HG03280 (cell line): ENCODE results near the gene C1orf210.

Experiments used
- ATAC-seq: cut with Tn5 transposase; IDR thresholded peaks from one replicate; pipeline ENCODE4 v1.9.1; 2021; ENCODE audit warnings: mild to moderate bottlenecking, moderate library complexity; ENCODE audit not compliant: unreplicated experiment

The C1orf210 gene

GRCh38 chr1:43285269-43285990 is at the start of gene C1orf210:
Gene C1orf210 (minus strand): TSS chr1:43285581. CDS start chr1:43283270, 2,311 bp downstream.
- no peak for ATAC-seq

DNA sequence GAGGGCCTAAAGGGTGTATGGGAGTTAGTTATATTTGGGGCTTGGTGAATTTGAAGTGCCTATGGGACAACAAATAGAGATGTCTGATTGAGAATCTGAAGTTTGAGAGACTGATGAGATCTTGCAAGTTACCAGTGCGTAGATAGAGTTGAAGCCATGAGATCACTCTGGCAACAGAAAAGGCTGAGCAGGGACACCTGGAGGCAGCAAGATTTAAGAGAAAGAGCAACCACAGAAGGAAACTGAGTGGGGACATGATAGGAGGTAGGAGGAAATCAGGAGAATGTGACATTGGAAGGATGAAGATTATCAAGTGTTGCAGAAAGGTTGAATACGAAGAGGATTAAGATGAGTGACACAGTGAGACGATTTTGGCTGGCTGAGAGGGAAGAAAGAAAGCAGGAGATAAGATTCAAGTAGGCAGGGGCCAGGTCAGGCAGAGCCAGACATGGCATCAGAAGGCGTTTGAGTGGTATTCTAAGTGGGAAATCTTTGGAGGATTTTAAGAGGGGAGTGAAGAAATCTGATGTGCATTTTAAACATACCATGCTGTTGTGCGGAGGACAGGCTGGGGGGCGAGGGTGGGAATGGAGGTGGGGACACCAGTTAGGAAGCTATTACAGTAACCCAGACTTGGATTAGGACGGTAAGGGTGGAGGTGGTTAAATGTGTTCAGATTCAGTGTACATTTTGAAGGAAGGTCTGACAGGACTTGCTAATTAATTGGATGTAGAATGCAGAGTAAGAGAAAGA is 49.2 kb upstream of the C1orf210 start:
- ATAC-seq, result no peak

DNA sequence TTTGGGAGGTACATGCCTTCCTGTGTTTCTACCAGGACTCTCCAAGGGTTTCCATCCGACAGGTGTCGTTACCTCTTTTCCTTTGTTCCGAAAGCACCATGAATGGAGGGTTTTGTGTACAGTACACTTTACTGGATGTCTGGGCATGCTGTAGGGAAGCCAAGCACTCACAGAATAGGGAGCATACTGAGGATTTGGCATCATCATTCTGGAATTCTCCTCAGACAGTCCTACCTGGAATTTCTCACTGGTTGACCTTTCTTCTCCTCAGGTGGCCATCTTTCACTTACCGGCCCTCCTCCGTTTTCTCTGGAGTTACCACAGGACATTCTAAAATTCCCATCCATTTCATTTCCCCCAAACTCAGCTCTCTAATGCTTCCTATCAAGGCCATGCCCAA is 46.3 kb upstream of the C1orf210 start:
- ATAC-seq, result no peak

- ATAC-seq, result no peak
These were observed 44.8 kb upstream of the C1orf210 start for GRCh38 chr1:43329995-43330751.

- no peak for ATAC-seq
These were observed 42.3 kb upstream of the C1orf210 start for GRCh38 chr1:43327549-43328292.

GRCh38 chr1:43325381-43325780 is 40.0 kb upstream of the C1orf210 start:
- ATAC-seq, result no peak

- ATAC-seq, result no peak
These were observed 39.4 kb upstream of the C1orf210 start for GRCh38 chr1:43324810-43325209.

GRCh38 chr1:43322506-43322905 is 37.1 kb upstream of the C1orf210 start:
- no peak for ATAC-seq

DNA sequence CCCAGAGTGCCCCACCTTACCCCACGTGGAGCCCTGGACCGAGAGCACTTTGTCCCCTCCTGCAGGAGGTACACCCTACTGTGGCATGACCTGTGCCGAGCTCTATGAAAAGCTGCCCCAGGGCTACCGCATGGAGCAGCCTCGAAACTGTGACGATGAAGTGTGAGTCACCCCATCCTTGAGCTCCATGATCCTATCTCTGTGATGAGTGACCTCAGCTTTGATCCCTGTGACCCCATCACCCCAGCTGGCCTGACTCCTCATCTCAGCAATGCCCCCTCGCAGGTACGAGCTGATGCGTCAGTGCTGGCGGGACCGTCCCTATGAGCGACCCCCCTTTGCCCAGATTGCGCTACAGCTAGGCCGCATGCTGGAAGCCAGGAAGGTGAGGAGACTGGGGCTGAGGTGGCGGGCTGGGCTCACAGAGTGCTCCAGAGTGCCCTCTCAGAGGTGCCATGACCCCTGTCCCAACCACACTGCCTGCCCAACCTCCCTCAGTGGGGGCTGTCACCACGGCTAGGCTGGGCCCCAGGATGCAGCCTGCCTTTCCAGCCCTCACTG is 36.0 kb upstream of the C1orf210 start:
- no peak for ATAC-seq

DNA sequence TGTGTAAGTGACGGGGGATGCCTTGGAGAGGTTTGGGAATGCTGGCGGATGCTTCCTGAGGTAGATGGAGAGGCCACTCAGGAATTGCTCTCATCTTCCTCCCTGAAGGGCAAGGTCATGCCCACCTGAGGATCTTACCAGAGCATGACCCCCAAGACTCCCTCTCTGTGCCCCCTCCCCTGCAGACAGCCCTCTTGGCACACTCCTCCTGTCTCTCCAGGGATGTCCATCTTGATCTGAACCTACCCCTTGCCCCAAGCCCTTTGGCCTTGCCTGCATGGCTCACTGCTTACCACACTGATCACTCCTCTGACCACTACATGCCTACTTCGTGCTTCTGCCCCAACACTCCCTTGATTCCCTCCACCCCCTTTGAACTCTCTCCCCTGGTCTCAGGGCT is 34.4 kb upstream of the C1orf210 start:
- ATAC-seq, result no peak

DNA sequence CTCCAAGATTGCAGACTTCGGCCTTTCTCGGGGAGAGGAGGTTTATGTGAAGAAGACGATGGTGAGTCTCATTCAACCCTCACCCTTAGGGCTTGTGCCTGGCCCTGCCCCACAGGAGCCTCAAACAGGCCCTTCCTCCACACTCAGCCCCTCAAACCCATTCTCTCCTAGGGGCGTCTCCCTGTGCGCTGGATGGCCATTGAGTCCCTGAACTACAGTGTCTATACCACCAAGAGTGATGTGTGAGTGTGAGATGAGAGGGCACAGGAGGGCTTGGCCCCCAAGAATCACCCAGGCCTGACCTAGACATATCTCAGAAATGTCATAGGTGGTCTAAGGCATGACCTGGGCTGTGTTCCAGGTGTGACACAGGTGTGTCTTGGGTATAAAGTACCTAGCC is 33.9 kb upstream of the C1orf210 start:
- ATAC-seq, result no peak

GRCh38 chr1:43318831-43319230 is 33.5 kb upstream of the C1orf210 start:
- no peak for ATAC-seq

- ATAC-seq, result no peak
These were observed 32.6 kb upstream of the C1orf210 start for GRCh38 chr1:43317817-43318471.

- ATAC-seq, result no peak
These were observed 31.5 kb upstream of the C1orf210 start for GRCh38 chr1:43316738-43317520.

DNA sequence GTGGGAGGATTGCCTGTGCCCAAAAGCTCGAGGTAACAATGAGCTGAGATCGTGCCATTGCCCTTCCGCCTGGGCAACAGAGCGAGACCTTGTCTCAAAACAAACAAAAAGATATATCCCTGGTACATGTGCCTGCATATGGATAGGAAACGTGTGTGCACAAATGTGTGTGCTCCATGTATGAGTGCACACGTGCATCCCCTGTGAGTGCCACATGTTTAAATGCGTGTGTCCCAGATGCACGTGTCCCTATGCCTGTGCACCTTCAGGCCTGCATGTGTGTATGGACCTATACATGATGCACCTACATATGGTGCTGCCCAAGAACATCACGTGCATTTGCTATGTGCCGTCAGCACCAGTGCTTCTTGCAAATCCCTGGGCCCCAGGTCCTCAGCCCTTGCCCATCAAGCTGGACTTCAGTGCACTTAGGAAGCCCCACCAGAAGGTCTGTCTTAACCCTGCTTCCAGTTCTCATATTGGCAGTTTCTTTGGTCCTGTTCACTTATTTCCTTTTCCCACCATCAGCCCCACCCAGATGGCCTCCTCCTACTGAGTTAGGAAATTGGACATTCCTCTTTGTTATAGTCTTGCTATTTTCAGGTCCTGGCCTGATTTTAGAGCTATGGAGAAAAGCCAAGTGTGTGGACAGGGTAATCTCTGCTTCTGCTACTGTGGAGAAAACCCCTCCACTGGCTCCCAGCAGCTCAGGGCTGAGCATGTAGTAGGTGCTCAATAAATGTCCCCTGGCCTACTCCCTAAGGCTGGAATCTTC is 30.8 kb upstream of the C1orf210 start:
- ATAC-seq, result no peak

GRCh38 chr1:43315481-43315880 is 30.1 kb upstream of the C1orf210 start:
- ATAC-seq, result no peak

- ATAC-seq, result no peak
These were observed 28.9 kb upstream of the C1orf210 start for GRCh38 chr1:43314233-43314632.

DNA sequence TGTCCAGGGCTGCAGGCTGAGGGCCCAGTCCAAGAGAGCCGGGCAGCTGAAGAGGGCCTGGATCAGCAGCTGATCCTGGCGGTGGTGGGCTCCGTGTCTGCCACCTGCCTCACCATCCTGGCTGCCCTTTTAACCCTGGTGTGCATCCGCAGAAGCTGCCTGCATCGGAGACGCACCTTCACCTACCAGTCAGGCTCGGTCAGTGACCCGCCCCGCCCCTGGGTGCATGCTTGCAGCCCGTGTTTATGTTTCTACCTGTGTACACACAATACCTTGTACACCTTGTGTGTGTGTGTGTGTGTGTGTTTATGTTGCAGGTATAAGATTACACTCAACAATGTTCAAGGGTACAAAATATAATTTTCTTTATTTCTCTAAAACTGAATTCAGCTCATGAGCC is 28.4 kb upstream of the C1orf210 start:
- no peak for ATAC-seq
